Skeletal muscle tissue (tissue), 4 donors: Measurements from ENCODE around the gene FASTKD2. TPM values are rescaled to one million over a fixed set of nuclear protein-coding genes. Genes with fewer than 3 reads are reported as not detected.
A peak's percentile ranks its signal among the peaks of the same experiment; 100 is the strongest.

Experiments used
- H3K27ac ChIP-seq: one replicate; pipeline ENCODE4 v1.7.0; 2013; ENCODE audit warnings: mild to moderate bottlenecking, low read depth, low read length, inconsistent platforms
- H3K27me3 ChIP-seq, 3 donors: one replicate each; pipeline ENCODE4 v1.7.0; 2013; ENCODE audit warnings: low read length in 3 of 3; ENCODE audit not compliant: control insufficient read depth in 3 of 3, insufficient read depth in 3 of 3
- H3K36me3 ChIP-seq, 3 donors: one replicate each; pipeline ENCODE4 v1.7.0; 2013; ENCODE audit warnings: low read length in 3 of 3; ENCODE audit not compliant: control insufficient read depth in 3 of 3, insufficient read depth in 3 of 3
- H3K4me1 ChIP-seq, 3 donors: one replicate each; pipeline ENCODE4 v1.7.0; 2013; ENCODE audit warnings: low read length in 3 of 3, mild to moderate bottlenecking in 3 of 3; ENCODE audit not compliant: control insufficient read depth in 3 of 3, insufficient read depth in 3 of 3
- H3K4me3 ChIP-seq, 3 donors: one replicate each; pipeline ENCODE4 v1.7.0; 2013; ENCODE audit warnings: low read length in 3 of 3
- H3K9ac ChIP-seq, 3 donors: one replicate each; pipeline ENCODE4 v1.7.0; 2013; ENCODE audit warnings: low read length in 3 of 3, mild to moderate bottlenecking in 3 of 3, moderate library complexity in 2 of 3, low read depth in 1 of 3
- H3K9me3 ChIP-seq, 3 donors: one replicate each; pipeline ENCODE4 v1.7.0; 2013; ENCODE audit warnings: low read length in 3 of 3; ENCODE audit not compliant: control insufficient read depth in 3 of 3
- total RNA-seq: library from RNA; depleted of rRNA; stranded (reverse); fragments of >200 nt; gene quantifications from one replicate; pipeline ENCODE4 v1.2.3, GENCODE V29; 2014
- donor health status: Osteomylitis.

Gene FASTKD2
- total RNA-seq, 1 donor from 2014 or later: 35.0 TPM

GRCh38 chr2:206739271-206739670 lies 26.1 kb upstream of the FASTKD2 start:
- Histone ChIP-seq H3K4me3 (no peak overlapping the region), H3K4me1 (no peaks in the 10 kb centered on the region), H3K27ac (no peak overlapping the region), H3K9me3 (no peaks in the 10 kb centered on the region), H3K27me3 (no peaks in the 10 kb centered on the region), H3K9ac (no peak overlapping the region), H3K36me3 (no peaks in the 10 kb centered on the region)

GRCh38 chr2:206740800-206741199 lies 24.6 kb upstream of the FASTKD2 start:
- Histone ChIP-seq H3K4me1 (no peaks in the 10 kb centered on the region), H3K9ac (no peak overlapping the region), H3K27me3 (no peaks in the 10 kb centered on the region), H3K36me3 (no peaks in the 10 kb centered on the region), H3K27ac (no peak overlapping the region), H3K9me3 (no peaks in the 10 kb centered on the region), H3K4me3 (no peak overlapping the region)

- Histone ChIP-seq H3K9ac (no peak overlapping the region), H3K27me3 (no peaks in the 10 kb centered on the region), H3K4me1 (no peaks in the 10 kb centered on the region), H3K4me3 (no peak overlapping the region), H3K27ac (no peak overlapping the region), H3K36me3 (no peaks in the 10 kb centered on the region), H3K9me3 (no peaks in the 10 kb centered on the region)
Measured at GRCh38 chr2:206756816-206757215, 8.6 kb upstream of the FASTKD2 start.

- H3K27me3 ChIP-seq: no peaks in the 10 kb centered on the region
- H3K36me3 ChIP-seq: peaks cover 0 to 16% (median 10%) of the 10 kb centered on the region in 3 donors
- peak overlapping the region; percentile 93 for H3K27ac ChIP-seq
- peak overlapping the region; percentile 91 to 94 (median 93) for H3K9ac ChIP-seq
- peaks cover 13 to 22% (median 16%) of the 10 kb centered on the region in 3 donors for H3K4me1 ChIP-seq
- peak overlapping the region; percentile 76 to 99 (median 96) for H3K4me3 ChIP-seq
- no peaks in the 10 kb centered on the region for H3K9me3 ChIP-seq
Measured at GRCh38 chr2:206764673-206765241, 649 bp upstream of the FASTKD2 start.

GRCh38 chr2:206766057-206766930 lies 888 bp downstream of the FASTKD2 start:
- Histone ChIP-seq H3K4me3 (peak overlapping the region; percentile 76 to 99 (median 96)), H3K9ac (peak overlapping the region; percentile 91 to 94 (median 93)), H3K36me3 (peaks cover 0 to 19% (median 15%) of the 10 kb centered on the region in 3 donors), H3K9me3 (no peaks in the 10 kb centered on the region), H3K4me1 (peaks cover 13 to 22% (median 16%) of the 10 kb centered on the region in 3 donors), H3K27me3 (no peaks in the 10 kb centered on the region), H3K27ac (peak overlapping the region; percentile 93)

GRCh38 chr2:206774871-206775270 lies 9.5 kb downstream of the FASTKD2 start:
- Histone ChIP-seq H3K4me1 (no peaks in the 10 kb centered on the region), H3K27me3 (no peaks in the 10 kb centered on the region), H3K4me3 (no peak overlapping the region), H3K9me3 (peaks cover 0 to 2% (median 0%) of the 10 kb centered on the region in 3 donors), H3K9ac (no peak overlapping the region), H3K36me3 (peaks cover 3 to 55% (median 36%) of the 10 kb centered on the region in 3 donors), H3K27ac (no peak overlapping the region)

- Histone ChIP-seq H3K4me3 (no peak overlapping the region), H3K27ac (no peak overlapping the region), H3K36me3 (peaks cover 3 to 59% (median 43%) of the 10 kb centered on the region in 3 donors), H3K9me3 (peaks cover 0 to 4% (median 2%) of the 10 kb centered on the region in 3 donors), H3K27me3 (no peaks in the 10 kb centered on the region), H3K4me1 (no peaks in the 10 kb centered on the region), H3K9ac (no peak overlapping the region)
Measured at GRCh38 chr2:206776432-206776831, 11.0 kb downstream of the FASTKD2 start.

- Histone ChIP-seq H3K27me3 (no peaks in the 10 kb centered on the region), H3K4me3 (no peak overlapping the region), H3K4me1 (no peaks in the 10 kb centered on the region), H3K9ac (no peak overlapping the region), H3K9me3 (peaks cover 0 to 4% (median under 1%) of the 10 kb centered on the region in 3 donors), H3K36me3 (peaks cover 8 to 51% (median 43%) of the 10 kb centered on the region in 3 donors), H3K27ac (no peak overlapping the region)
Measured at GRCh38 chr2:206780671-206781070, 15.3 kb downstream of the FASTKD2 start.

- no peak overlapping the region for H3K9ac ChIP-seq
- no peaks in the 10 kb centered on the region for H3K4me1 ChIP-seq
- no peak overlapping the region for H3K27ac ChIP-seq
- H3K27me3 ChIP-seq: no peaks in the 10 kb centered on the region
- H3K9me3 ChIP-seq: peaks cover 0 to 4% (median 0%) of the 10 kb centered on the region in 3 donors
- H3K4me3 ChIP-seq: no peak overlapping the region
- H3K36me3 ChIP-seq: peaks cover 19 to 59% (median 56%) of the 10 kb centered on the region in 3 donors
Measured at GRCh38 chr2:206783718-206784117, 18.3 kb downstream of the FASTKD2 start.
